ENCODE data around the gene AMPD3. TPM values are rescaled to one million over a fixed set of nuclear protein-coding genes. Genes with fewer than 3 reads are reported as not detected.

Gene AMPD3
- total RNA-seq, 1 experiment from 2014 or later: 17.4 TPM

GRCh38 chr11:10538924-10539323 lies 83.9 kb downstream of the AMPD3 start:
- Histone ChIP-seq H3K27me3 (ENCODE audit: insufficient read depth, low read depth) (no peaks in the 10 kb centered on the region), H3K4me3 (no peak overlapping the region; the same call in 1 of the 2 replicates), H3K36me3 (ENCODE audit: low read depth) (no peaks in the 10 kb centered on the region), H3K27ac (no peak overlapping the region), H3K9me2 (ENCODE audit: insufficient read depth) (no peaks in the 10 kb centered on the region), H2AFZ (no peak overlapping the region), H4K20me1 (ENCODE audit: insufficient read depth) (no peaks in the 10 kb centered on the region), H3F3A (ENCODE audit: insufficient read depth, low read depth) (no peaks in the 10 kb centered on the region), H3K79me2 (ENCODE audit: low read depth) (peaks cover 29% of the 10 kb centered on the region), H3K9me3 (ENCODE audit: insufficient read depth, low read depth) (no peaks in the 10 kb centered on the region), H3K4me2 (peak overlapping the region; percentile 90), H3K4me1 (replicated peaks; ENCODE audit: insufficient read depth) (peaks cover 21% of the 10 kb centered on the region)
- intact Hi-C loops (cut with micrococcal nuclease; ENCODE audit: unreplicated experiment): no loop called here
- no peak for TF ChIP-seq CTCF (conservative IDR thresholded peaks at IDR 0.05)
- no peak for TF ChIP-seq EZH2 (IDR thresholded peaks at IDR 0.05; ENCODE audit: low read depth)
- ChIA-PET CTCF (no interaction called here), POLR2A (ENCODE audit: unreplicated experiment) (no interaction called here)
- BruUV-seq (replicated peaks): TSS peak; percentile 2
- DNase-seq: no peak

GRCh38 chr11:10539339-10539738 lies 84.3 kb downstream of the AMPD3 start:
- peak overlapping the region; percentile 89; the same call in 1 of the 2 replicates for H3K4me3 ChIP-seq
- CTCF ChIA-PET: no interaction called here
- H3K27ac ChIP-seq: no peak overlapping the region
- peak in 1 of 2 experiments; percentile 65 for DNase-seq
- no peaks in the 10 kb centered on the region for H3K9me2 ChIP-seq (ENCODE audit: insufficient read depth)
- H3F3A ChIP-seq (ENCODE audit: insufficient read depth, low read depth): no peaks in the 10 kb centered on the region
- intact Hi-C loops (cut with micrococcal nuclease; ENCODE audit: unreplicated experiment): no loop called here
- BruUV-seq (replicated peaks): no TSS peak
- H3K9me3 ChIP-seq (ENCODE audit: insufficient read depth, low read depth): no peaks in the 10 kb centered on the region
- no peaks in the 10 kb centered on the region for H4K20me1 ChIP-seq (ENCODE audit: insufficient read depth)
- POLR2A ChIA-PET (ENCODE audit: unreplicated experiment): no interaction called here
- peaks cover 21% of the 10 kb centered on the region for H3K4me1 ChIP-seq (replicated peaks; ENCODE audit: insufficient read depth)
- no peak overlapping the region for H2AFZ ChIP-seq
- peak overlapping the region; percentile 90 for H3K4me2 ChIP-seq
- H3K27me3 ChIP-seq (ENCODE audit: insufficient read depth, low read depth): no peaks in the 10 kb centered on the region
- H3K79me2 ChIP-seq (ENCODE audit: low read depth): peaks cover 29% of the 10 kb centered on the region
- no peaks in the 10 kb centered on the region for H3K36me3 ChIP-seq (ENCODE audit: low read depth)
- TF ChIP-seq CTCF (conservative IDR thresholded peaks at IDR 0.05) (no peak), EZH2 (IDR thresholded peaks at IDR 0.05; ENCODE audit: low read depth) (no peak)

- POLR2A ChIA-PET (ENCODE audit: unreplicated experiment): interaction anchor here (0.5 to 0.6 kb wide), 3 partner anchors 16 to 976 kb away, joined by 3 to 6 read pairs (median 4); no protein-coding TSS in a partner anchor
- Histone ChIP-seq H4K20me1 (ENCODE audit: insufficient read depth) (no peaks in the 10 kb centered on the region), H3K4me2 (peak overlapping the region; percentile 90), H3K79me2 (ENCODE audit: low read depth) (peaks cover 29% of the 10 kb centered on the region), H2AFZ (peak overlapping the region; percentile 85), H3K27ac (peak overlapping the region; percentile 69), H3K4me1 (replicated peaks; ENCODE audit: insufficient read depth) (peaks cover 21% of the 10 kb centered on the region), H3K9me3 (ENCODE audit: insufficient read depth, low read depth) (no peaks in the 10 kb centered on the region), H3F3A (ENCODE audit: insufficient read depth, low read depth) (no peaks in the 10 kb centered on the region), H3K9me2 (ENCODE audit: insufficient read depth) (no peaks in the 10 kb centered on the region), H3K27me3 (ENCODE audit: insufficient read depth, low read depth) (no peaks in the 10 kb centered on the region), H3K36me3 (ENCODE audit: low read depth) (no peaks in the 10 kb centered on the region), H3K4me3 (peak overlapping the region; percentile 89)
- intact Hi-C loops (cut with micrococcal nuclease; ENCODE audit: unreplicated experiment): loop anchor here (1.0 to 5.0 kb wide), 3 partner anchors 48 to 195 kb away; no protein-coding TSS in a partner anchor
- TF ChIP-seq CTCF (conservative IDR thresholded peaks at IDR 0.05) (no peak), EZH2 (IDR thresholded peaks at IDR 0.05; ENCODE audit: low read depth) (no peak)
- TSS peak; percentile 77 for BruUV-seq (replicated peaks)
- DNase-seq: no peak
- CTCF ChIA-PET: interaction anchor here (0.6 to 1.3 kb wide), 4 partner anchors 12 to 274 kb away, joined by 3 to 13 read pairs (median 4); no protein-coding TSS in a partner anchor
Observed at GRCh38 chr11:10540546-10540914, 85.5 kb downstream of the AMPD3 start.
